ENCODE results near the gene TTC32.
"Not testable (repeated sequence)": the region's sequence is repeated elsewhere in the genome, so short reads cannot be mapped to it uniquely, and the experiment has no call there.

Gene TTC32

DNA sequence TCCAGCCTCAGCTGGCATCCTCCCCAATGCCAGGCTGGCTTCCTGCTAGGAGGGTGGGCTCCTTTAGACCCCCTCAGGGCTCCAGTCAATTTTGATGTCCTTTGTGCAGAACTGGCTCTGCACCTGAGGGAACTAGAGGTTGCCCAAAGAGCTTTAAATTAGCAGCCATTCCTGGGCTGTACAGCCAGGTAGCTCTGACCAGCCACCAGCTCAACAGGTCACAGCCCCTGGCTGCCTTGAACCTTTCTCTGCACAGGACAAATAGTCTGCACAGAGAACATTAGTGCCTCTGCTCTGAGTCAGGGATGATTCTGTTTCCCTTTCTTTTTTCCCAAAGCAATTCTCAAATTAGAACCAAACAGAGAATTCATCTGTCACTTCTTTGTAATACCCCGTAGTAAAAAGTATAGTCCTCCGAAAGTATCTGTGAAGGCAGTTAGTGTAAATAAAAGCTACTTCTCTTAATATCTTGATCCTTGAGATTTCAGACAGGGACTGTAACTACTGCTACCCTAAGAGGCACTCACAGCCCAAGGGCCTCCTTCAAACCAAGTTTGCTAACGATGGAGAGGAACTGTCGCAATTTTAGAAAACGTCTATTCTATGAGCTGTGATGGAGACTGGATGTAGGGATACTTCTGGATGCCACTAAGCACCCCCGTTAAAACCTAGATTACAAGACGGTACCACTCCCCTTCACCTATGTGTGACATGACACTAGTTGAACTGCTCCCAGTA, 3.0 kb downstream of the TTC32 start:
- no peak for DNase-seq

DNA sequence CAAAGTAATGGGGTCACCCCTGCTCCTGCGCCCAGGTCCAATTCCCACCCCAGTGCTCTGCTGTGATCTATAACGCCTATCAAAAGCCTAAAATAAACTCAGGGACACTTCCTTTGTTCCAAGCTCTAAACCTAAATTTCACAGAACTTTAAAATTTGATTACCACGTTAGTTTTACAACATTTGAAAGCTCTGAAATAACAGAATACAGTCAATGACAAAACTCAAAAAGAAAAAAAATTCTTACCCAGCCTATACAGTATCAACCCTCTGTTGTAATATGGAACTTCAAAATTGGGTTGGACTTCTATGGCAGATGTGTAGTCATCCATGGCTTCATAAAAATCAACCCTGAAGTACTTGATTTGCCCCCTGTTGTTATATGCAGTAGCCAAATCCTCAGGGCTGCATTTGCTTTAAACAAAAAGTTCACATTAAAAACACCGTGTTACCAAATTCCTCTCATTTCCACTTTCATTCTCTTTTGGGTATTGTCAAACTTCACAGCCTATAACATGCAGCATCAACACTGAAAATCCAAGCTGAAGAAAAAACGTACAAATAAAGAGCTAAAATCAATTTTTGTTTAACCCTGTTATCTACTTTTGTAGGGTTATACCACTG, 4.0 kb downstream of the TTC32 start:
- DNase-seq, result no peak

DNA sequence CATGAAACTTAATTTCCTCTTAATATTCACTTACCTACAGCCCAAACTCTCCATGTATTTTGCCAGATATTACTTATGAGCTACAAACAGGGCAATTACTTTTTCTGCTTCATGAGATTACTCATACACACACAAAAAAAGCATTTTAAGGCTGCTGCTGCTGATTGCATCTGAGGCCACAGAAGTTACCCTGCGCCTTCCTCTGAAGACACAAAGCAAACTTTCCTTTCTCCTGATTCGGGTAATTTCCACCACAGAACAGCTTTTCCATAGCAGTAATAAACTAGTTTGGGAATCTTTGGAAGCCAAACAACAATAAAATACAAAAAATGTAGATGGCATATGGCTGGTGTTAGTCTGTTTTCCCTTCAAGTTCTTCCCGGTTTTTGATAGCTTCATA, 6.2 kb downstream of the TTC32 start:
- no peak for DNase-seq

DNA sequence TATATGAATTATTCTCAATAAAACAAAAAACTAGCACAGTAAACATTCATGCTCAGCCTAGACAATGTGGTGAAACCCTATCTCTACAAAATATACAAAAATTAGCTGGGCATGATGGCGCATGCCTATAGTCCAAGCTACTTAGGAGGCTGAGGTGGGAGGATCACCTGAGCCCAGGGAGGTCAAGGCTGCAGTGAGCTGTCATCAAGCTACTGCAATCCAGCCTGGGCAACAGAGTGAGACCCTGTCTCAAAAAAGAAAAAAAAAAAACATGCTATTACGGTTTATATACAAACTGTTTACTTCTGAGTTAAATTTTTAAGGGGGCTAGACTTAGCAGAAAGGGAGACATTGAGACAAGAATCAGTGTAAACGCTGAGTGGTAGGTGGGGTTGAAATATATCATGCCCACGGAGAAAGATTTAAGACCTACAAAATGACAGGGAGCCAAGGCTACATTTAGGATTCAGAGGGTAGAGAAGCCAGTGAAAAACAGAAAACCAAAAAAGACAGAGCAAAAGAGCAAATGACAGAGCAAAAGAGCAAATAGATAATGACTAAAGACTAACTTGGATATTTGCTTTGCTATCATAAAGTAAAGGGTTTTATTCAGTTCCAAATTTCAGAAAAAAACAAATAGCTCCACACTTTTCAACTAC, 7.5 kb downstream of the TTC32 start:
- DNase-seq, result no peak

DNA sequence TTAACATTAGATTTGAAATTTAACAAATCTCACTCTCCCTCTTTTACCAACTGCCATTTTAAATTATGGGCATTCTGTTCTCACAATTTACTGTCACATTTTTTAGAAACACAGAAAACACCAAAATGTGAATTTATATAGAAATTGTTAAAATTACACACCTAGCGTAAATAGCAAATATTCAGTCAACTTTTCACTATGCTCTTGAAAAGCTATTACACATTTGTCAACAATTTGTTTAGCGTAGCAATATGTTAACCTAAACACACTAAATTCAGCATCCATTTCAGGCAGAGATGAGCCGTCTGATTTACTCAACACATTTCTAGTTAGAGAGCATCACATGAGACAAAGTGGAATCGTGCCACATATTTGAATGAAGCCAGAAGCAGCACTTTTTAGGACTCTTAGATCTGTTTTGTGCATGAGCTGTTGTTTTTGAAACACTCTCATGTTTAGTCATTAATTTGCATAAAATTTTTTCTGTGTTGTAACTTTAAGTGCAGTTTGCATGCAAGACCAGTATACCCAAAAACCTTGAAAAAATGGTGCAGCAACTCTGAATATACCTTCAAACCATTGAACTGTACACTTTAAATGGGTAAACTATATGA, 8.2 kb downstream of the TTC32 start:
- DNase-seq, result no peak

DNA sequence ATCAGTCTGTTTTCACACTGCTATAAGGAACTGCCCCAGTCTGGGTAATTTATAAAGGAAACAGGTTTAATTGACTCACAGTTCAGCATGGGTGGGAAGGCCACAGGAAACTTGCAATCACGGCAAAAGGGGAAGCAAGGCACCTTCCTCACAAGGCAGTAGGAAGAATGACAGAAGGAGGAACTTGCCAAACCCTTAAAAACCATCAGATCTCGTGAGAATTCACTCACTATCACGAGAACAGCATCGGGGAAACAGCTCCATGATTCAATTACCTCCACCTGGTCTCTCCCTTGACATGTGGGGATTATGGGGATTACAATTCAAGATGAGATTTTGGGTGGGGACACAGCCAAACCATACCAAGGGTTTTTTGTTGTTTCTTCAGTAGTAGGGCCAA, 9.8 kb downstream of the TTC32 start:
- not testable (repeated sequence) for DNase-seq

DNA sequence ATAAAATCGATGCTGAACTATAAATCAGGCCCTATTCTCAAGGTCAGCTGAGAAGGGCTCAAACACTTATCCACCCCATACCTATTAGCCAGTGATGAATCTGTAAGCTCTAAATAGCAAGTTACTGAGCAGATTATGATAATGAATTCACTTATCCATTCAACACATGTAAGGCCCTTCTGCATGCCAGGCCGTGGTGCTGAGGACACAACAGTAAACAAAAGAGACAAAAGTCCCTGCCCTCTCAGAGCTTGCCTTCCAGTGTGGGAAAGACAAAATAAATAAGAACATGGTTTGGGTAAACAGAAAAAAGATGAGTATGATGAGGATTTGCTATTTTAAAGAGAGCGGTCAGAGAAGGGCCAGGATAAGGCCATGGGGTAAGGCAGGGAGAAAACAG, 11.7 kb downstream of the TTC32 start:
- no peak for DNase-seq

DNA sequence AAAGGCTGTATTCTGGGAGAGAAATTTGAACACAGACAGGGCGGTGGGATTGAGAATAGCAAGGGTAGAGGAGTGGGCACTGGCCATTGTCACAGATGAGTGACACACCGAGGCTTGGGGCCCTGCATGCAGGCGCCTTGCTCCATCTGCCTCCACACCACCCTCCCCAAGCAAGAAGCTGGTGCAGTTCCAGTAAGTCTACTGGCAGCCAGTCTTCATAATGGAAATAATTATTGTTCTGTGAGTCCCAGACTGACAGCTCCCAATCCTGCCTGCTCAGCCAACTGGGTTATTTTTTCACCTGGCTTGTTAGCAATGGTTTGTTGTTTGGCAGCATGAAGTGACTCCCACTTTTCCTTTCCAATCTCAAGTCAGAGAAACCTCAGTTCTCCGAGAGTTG, 13.0 kb downstream of the TTC32 start:
- DNase-seq, result no peak

DNA sequence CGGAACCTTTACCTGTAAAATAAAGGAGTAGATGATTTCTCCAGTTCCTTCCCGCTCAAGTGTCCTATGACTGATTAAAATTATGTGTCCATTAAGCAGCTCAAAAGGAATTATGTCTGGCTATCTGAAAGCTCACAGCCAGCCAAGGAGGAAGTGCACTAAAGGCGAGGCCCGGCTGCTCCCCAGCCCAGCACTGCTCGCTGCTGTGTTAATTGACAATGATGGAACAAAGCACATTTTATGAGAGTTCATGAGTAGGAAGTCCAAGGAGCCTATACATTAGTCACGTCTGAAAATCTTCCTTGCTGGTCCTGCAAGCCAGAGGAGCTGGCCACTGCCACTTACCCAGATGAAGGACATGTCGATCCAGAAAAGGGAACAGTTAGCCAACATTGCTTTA, 14.3 kb downstream of the TTC32 start:
- no peak for DNase-seq

DNA sequence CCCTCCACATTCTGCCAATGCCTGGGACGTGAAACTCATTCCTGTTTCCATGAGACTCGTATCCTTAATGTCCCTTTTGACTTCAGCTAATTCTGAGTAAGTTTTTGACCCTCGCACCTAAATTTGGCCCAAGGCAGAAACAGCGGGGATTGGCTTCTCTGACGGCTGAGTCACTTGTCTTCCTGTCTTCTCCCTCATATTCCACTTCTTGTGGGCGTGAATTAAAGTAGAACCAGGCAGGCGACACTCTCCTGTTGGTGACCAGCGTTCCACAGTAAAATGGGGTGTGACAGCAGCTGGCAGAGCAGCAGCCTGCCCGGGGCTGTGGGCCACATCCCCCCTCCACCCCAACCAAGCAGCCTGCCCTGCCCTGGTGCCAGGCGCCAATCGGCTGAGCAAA, 15.5 kb downstream of the TTC32 start:
- DNase-seq, result no peak

DNA sequence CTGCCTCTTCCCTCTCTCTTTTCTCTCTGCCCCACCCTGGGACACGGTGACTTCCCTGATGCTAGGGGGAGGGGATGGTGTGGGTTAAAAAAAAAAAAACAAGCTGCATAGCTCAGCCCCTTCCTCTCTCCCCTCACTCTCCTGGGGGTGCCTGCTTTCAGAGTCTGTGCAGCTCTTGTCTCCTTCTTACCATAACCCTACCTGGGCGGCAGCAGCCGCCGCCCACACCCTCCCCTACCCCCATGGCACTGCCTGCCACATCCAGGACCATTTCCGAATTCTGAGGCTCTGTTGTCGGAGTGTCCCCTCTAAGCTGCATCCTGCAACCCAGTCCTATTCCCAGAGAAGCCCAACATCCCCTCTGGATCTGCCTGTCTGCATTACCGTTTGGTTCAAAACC, 16.0 kb downstream of the TTC32 start:
- DNase-seq, result no peak

DNA sequence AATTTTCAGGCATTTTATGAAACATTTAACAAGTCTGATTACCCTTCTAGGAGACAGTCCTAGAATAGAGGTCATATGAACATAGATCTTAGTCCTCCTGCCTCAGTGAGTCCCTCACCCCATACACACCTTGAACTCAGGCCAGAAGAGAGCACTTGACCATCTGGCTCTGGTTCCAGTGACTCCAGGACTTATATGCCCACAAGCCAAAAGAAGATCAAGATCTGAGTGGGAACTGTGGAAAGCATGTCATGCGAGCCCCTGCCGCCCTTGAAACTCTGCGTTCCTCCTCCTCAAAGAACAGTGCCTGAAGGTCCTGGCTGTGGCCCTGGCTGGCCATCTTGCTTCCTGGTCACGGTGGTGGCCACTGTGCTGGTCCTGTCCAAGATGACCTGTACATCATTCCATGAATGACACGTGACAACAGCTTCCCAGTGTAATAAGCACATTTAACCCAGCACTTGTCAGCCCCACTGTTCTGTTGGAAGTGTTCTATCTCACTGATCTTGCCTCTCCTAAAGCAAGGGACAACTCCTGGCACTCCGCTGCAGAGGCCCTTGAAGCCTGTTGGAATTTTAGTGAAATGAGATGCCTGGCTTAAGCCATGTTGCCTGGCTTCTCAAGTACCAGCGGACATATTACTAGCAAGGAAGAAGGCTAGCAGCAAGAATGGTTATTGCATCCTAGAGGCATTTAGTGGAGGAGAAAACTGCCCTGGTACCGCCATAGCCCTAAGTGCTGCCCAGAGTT, 17.6 kb downstream of the TTC32 start:
- no peak for DNase-seq

DNA sequence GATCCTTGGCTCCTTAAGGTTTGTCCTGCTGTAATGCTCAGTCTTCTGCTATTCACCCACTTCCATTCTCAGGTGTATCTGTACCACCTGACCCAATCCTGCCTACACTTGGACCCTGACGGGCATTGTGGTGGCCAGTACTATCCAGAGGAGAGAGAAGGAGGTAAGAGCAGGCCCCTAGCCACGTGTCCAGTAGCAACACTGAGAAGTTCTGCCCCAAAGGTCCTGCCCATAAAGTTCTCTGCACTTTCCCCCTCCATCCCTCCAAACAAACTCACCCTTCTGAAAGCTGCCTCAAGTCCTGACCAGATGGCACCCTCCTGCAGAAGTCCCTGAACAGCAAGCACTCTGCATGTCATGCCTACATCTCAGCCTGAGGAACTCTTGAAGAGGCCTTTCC, 18.3 kb downstream of the TTC32 start:
- DNase-seq, result no peak

DNA sequence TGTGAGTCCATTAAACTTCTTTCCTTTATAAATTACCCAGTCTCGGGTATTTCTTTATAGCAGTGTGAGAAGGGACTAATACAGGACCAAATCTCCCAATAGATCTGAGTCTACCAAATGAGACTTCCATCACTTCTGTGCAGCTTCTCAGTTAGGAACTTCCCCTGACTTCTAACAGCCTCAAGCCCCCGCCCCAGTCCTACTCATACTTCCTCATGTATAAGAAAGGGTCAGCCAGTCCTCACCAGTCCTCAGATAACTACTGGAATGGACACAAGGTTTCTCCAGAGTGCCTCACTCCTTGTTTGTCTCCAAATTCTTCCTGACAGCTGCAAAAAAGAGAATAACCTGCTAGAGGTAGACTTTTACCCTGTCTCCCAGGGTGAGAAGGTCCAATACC, 19.5 kb downstream of the TTC32 start:
- no peak for DNase-seq

DNA sequence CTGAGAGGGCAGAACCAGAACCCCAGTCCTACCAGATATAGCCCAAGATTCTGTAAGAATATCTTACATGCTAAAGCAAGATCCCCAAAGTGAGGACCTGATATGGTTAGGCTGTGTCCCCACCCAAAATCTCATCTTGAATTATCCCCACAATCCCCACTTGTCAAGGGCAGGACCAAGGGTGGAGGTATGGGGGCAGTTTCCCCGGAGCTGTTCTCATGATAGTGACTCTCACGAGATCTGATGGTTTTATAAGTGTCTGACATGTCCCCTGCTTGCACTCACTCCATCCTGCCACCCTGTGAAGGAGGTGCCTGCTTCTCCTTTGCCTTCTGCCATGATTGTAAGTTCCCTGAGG, 19.9 kb downstream of the TTC32 start:
- DNase-seq, result no peak

DNA sequence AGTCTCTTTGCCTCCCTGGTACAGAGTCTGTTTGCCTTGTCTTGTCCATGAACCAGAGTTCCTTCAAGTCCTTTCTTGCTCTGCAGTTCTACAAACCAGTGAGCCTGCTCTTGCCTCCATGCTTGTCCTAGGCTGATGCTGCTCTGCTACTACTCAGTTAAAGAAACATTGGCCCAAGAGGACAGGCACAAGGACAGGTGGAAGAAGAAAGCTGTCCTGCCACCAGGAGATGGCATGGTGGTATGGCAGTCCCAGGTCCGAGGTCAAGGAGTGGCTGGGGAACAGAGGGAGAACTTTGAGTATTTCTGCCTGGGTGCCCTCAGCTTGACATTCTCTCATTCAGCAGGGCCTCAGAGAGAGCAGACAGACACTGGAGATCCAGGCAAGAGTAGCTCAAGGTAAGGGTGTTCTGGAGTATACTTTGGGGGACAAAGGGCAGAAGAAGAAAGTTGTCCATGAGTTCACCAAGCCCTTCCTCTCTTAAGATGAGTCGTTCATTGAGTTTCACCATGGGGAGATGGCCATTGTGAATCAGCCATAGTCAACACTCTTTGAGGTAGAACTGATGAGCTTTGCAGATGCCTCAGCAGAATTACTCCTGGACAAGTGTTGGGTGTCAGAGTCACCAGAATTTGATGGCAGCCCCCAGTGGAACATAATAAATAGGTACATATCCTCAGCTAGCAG, 20.4 kb downstream of the TTC32 start:
- DNase-seq, result no peak

DNA sequence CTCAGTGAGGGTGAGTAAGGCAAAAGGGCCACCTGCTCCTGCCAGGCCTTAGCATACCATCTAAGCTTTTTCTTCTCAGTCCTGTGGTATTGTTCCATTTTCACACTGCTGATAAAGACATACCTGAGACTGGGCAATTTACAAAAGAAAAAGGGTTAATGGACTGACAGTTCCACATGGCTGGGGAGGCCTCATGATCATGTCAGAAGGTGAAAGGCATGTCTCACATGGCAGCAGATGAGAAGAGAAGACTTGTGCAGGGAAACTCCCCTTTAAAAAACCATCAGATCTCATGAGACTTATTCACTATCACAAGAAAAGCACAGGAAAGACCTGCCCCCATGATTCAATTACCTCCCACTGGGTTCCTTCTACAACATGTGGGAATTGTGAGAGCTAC, 21.6 kb downstream of the TTC32 start:
- not testable (repeated sequence) for DNase-seq

DNA sequence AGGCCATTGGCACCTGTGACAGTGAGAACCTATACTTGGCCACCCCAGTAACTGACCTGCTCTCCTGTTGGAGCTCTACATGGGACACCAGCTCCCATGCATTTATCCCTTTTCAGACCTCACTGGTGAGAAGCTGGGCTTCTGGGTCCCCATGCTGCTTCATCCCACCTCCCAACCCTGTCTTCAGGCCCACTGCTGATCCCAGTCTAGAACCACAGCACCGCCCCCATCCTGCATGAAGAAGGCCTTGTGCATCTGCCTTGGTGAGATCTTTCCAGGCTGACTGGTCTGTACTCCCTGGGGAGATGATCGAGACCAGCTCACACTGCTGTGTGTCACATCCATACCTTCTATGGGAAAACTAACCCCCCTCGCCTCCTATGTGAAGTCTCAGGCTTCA, 22.7 kb downstream of the TTC32 start:
- no peak for DNase-seq

DNA sequence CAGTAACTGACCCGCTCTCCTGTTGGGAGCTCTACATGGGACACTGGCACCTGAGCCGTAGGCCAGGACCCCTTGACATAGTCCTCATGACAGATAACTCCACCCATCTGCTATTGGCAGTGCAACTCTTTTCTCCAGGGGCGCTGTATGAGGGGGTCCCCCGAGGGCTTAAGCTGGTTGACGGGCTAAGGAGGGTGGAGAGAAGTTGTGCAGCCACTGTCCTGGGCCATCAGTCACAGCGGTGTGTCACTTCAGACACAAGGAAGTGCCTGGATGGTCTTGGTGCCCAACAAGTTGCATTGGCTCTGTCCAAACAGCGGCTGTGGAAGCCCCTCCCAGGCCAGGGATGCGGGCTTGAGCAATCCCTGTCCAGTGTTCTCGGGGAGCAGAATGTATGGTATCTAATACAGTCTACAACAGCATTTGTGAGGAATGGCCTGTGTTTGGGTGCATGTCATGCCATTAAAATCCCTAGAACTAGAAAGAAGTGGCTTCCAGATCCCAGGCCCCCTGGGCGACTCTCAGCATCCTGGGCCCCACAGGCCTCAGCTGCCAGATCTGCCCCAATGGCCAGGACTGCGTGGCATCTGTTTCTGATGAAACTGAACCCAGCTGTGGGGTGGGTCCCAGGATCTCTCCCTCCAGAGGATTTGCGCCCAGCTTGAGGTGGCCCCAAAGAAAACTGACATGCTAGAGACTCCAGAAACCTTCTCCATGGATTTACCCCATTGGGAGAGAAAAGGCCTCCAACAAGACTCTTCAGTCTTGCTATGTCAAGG, 23.3 kb downstream of the TTC32 start:
- no peak for DNase-seq

DNA sequence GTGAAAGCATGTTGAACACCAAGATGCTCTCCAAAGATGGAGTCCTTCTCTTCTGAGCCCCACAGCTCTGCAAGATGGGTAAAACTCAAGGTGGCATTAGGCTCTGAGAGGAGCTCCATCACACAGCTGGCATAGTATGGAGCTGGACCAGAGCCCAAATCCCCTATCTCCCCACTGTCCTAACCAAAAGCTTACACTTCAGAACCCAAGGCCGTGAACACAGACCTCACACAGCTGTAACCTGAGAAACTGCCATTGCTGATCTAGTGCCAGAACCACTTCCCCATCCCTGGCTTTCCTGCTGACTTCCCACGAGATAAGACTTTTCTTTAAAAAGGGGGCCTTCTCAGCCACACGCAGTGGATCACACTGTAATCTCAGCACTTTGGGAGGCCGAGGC, 25.0 kb downstream of the TTC32 start:
- DNase-seq, result no peak

DNA sequence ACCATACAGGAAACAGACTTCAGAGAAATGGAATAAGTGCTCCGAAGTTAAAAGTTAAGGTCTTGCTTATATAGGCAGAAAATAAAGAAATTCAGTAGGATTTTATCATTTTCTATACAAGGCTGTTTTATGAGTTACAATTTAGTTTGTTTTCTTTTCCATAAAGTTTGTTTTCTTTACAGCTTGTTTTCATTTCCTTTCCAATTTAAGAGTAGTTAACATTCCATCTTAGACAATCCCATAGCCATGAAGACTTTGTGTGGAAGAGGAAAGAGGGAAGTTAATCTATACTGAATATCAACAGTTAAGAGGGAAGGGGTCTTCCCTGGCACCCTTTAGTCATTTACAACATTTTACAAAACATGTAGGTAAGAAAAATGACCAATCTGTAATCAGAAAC, 26.5 kb downstream of the TTC32 start:
- DNase-seq, result no peak

DNA sequence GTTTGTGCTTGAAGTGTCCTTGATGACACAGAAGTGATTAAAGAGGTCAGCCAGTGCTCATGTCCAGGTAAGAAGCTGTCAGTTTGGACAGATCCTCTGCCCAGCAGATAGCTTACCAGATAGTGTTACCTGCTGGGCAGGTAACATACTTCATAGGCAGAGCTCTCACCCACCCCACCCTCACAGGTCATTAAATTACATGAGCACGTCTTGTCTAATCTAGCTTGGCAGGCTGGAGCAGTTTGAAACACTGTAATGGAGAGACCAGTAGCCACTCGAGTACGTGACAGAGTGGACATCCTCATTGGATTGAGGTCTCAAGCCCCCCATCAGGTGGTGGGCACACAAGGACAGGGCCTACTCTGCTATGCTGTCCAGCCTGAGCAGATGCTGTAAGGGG, 27.1 kb downstream of the TTC32 start:
- DNase-seq, result no peak

All from fibroblast of skin of right quadriceps (primary cell).